PC-3 (cell line): ENCODE results near the gene NDUFA7. TPM values are rescaled to one million over a fixed set of nuclear protein-coding genes. Genes with fewer than 3 reads are reported as not detected.
"Not testable (repeated sequence)": the region's sequence is repeated elsewhere in the genome, so short reads cannot be mapped to it uniquely, and the experiment has no call there.

Experiments used
- ATAC-seq: fragments of 200-7000 bp; cut with Tn5 transposase; 2 replicates; pipeline ENCODE4 v1.9.1; 2020; ENCODE audit warnings: mild to moderate bottlenecking, moderate library complexity
- BruUV-seq: library from RNA; stranded (reverse); fragments of 400-500 nt; replicated peaks from 2 replicates; lab custom pipeline; 2021; lab: Mats Ljungman, UMichigan
- CTCF ChIA-PET: fragments of 300-600 bp; sonication (Branson Sonifier 250); formaldehyde crosslinking; loops from one replicate; lab custom pipeline; 2022; ENCODE audit warnings: antibody characterized with exemption; lab: Charles Lee
- POLR2A ChIA-PET: fragments of 300-600 bp; sonication (Branson Sonifier 250); formaldehyde crosslinking; loops from one replicate; lab custom pipeline; 2022; ENCODE audit warnings: antibody characterized with exemption; ENCODE audit not compliant: unreplicated experiment; lab: Charles Lee
- DNase-seq: peaks from one replicate; pipeline ENCODE4 v3.0.0-alpha.2; 2015
- H2AFZ ChIP-seq: fragments of 300-600 bp; sonication (generic); 2 replicates; pipeline ENCODE4 v1.6.0; 2016; ENCODE audit warnings: antibody characterized with exemption, low read length
- H3F3A ChIP-seq: fragments of 300-600 bp; sonication (generic); one replicate; pipeline ENCODE4 v1.6.0; 2017; ENCODE audit warnings: antibody characterized with exemption, low read length, control low read depth, mild to moderate bottlenecking; ENCODE audit not compliant: unreplicated experiment
- H3K27ac ChIP-seq: fragments of 300-600 bp; sonication (generic); 2 replicates; pipeline ENCODE4 v1.5.1; 2016; ENCODE audit warnings: mild to moderate bottlenecking, low read length
- H3K27me3 ChIP-seq: fragments of 300-600 bp; sonication (generic); 2 replicates; pipeline ENCODE4 v1.6.1; 2016; ENCODE audit warnings: low read length, mixed read lengths
- H3K36me3 ChIP-seq: fragments of 300-600 bp; sonication (generic); 2 replicates; pipeline ENCODE4 v1.6.1; 2016; ENCODE audit warnings: low read depth, mixed run types, low read length, mixed read lengths
- H3K4me1 ChIP-seq: fragments of 300-600 bp; sonication (generic); 2 replicates; pipeline ENCODE4 v1.5.1; 2016; ENCODE audit warnings: low read length; ENCODE audit not compliant: insufficient read depth
- H3K4me2 ChIP-seq: fragments of 300-600 bp; sonication (generic); 2 replicates; pipeline ENCODE4 v1.6.0; 2016; ENCODE audit warnings: low read length
- H3K4me3 ChIP-seq: fragments of 300-600 bp; sonication (generic); 2 replicates; pipeline ENCODE4 v1.5.1; 2016; ENCODE audit warnings: mild to moderate bottlenecking, low read length, mixed read lengths
- H3K79me2 ChIP-seq: fragments of 300-600 bp; sonication (generic); 2 replicates; pipeline ENCODE4 v1.6.1; 2017; ENCODE audit warnings: low read length, mixed read lengths
- H3K9ac ChIP-seq: fragments of 300-600 bp; sonication (generic); 2 replicates; pipeline ENCODE4 v1.6.0; 2016; ENCODE audit warnings: mild to moderate bottlenecking, low read length
- H3K9me2 ChIP-seq: fragments of 300-600 bp; sonication (generic); replicated peaks from 2 replicates; pipeline ENCODE4 v1.6.1; 2016; ENCODE audit warnings: mixed run types, low read length, mixed read lengths
- H3K9me3 ChIP-seq: fragments of 300-600 bp; sonication (generic); 2 replicates; pipeline ENCODE4 v1.6.1; 2016; ENCODE audit warnings: low read length, mixed read lengths
- H4K20me1 ChIP-seq: fragments of 300-600 bp; sonication (generic); 2 replicates; pipeline ENCODE4 v1.6.1; 2016; ENCODE audit warnings: low read length, mixed read lengths
- CTCF ChIP-seq: fragments of 300-600 bp; sonication (generic); conservative IDR thresholded peaks from 2 replicates; pipeline ENCODE4 v1.5.1; 2017; ENCODE audit warnings: antibody characterized with exemption, low read depth, mild to moderate bottlenecking, low read length
- EZH2 ChIP-seq: fragments of 300-600 bp; sonication (generic); IDR thresholded peaks from one replicate; pipeline ENCODE4 v1.6.1; 2017; ENCODE audit warnings: antibody characterized with exemption, mild to moderate bottlenecking, low read length; ENCODE audit not compliant: unreplicated experiment
- EZH2phosphoT487 ChIP-seq: fragments of 300-600 bp; sonication (generic); IDR thresholded peaks from 2 replicates; pipeline ENCODE4 v1.6.1; 2018; ENCODE audit warnings: mild to moderate bottlenecking, antibody characterized with exemption, low read length, borderline replicate concordance
- intact Hi-C: fragments of 100-400 bp; cut with micrococcal nuclease; formaldehyde crosslinking; loops from 2 replicates; pipeline ENCODE4 v1.9.0; 2023
- total RNA-seq: library from RNA; depleted of rRNA; stranded (reverse); fragments of >200 nt; gene quantifications from 2 replicates; pipeline ENCODE4 v1.2.3, GENCODE V29; 2014

NDUFA7 gene
- total RNA-seq, 1 experiment from 2014 or later = 144 TPM

- H3K9me2 ChIP-seq, H2AFZ ChIP-seq, DNase-seq, H3K36me3 ChIP-seq, H3K27me3 ChIP-seq, POLR2A ChIA-PET, H3K9me3 ChIP-seq, H3K9ac ChIP-seq, CTCF ChIA-PET, H3K4me2 ChIP-seq, H3K79me2 ChIP-seq, intact Hi-C loops, BruUV-seq, H3K4me1 ChIP-seq, H3F3A ChIP-seq, H3K27ac ChIP-seq, H4K20me1 ChIP-seq, H3K4me3 ChIP-seq: not testable (repeated sequence)
- ATAC-seq = peak; percentile 76
Observed at GRCh38 chr19:8276508-8276907, 44.7 kb downstream of the NDUFA7 start.

- H3F3A ChIP-seq = no peaks in the 10 kb centered on the region
- ChIA-PET CTCF (no interaction called here), POLR2A (no interaction called here)
- H3K27me3 ChIP-seq = no peaks in the 10 kb centered on the region
- H3K9ac ChIP-seq = no peak overlapping the region
- H3K4me3 ChIP-seq = peak overlapping the region; percentile 79; the same call in 1 of the 2 replicates
- TF ChIP-seq EZH2phosphoT487 = no peak
- TF ChIP-seq CTCF = no peak
- H3K9me2 ChIP-seq = no peaks in the 10 kb centered on the region
- DNase-seq (no peak), ATAC-seq (no peak)
- intact Hi-C loops = no loop called here
- H3K79me2 ChIP-seq = no peaks in the 10 kb centered on the region
- no peaks in the 10 kb centered on the region for H4K20me1 ChIP-seq
- peak overlapping the region; percentile 96 for H2AFZ ChIP-seq
- H3K9me3 ChIP-seq = no peaks in the 10 kb centered on the region
- no peaks in the 10 kb centered on the region for H3K36me3 ChIP-seq
- BruUV-seq = no TSS peak
- H3K4me2 ChIP-seq = peak overlapping the region; percentile 92
- H3K4me1 ChIP-seq = no peaks in the 10 kb centered on the region
- H3K27ac ChIP-seq = no peak overlapping the region
Observed at GRCh38 chr19:8269724-8270123, 51.5 kb downstream of the NDUFA7 start.

- no peak overlapping the region for H3K9ac ChIP-seq
- no peaks in the 10 kb centered on the region for H3K9me3 ChIP-seq
- no peak overlapping the region for H3K4me3 ChIP-seq
- no peaks in the 10 kb centered on the region for H3F3A ChIP-seq
- no peaks in the 10 kb centered on the region for H3K4me1 ChIP-seq
- H3K79me2 ChIP-seq = no peaks in the 10 kb centered on the region
- intact Hi-C loops = no loop called here
- ATAC-seq (no peak), DNase-seq (no peak)
- H3K9me2 ChIP-seq = no peaks in the 10 kb centered on the region
- no TSS peak for BruUV-seq
- no peak overlapping the region for H3K4me2 ChIP-seq
- H3K27ac ChIP-seq = no peak overlapping the region
- TF ChIP-seq EZH2 (no peak), CTCF (no peak), EZH2phosphoT487 (no peak)
- H4K20me1 ChIP-seq = no peaks in the 10 kb centered on the region
- no peaks in the 10 kb centered on the region for H3K27me3 ChIP-seq
- no peak overlapping the region for H2AFZ ChIP-seq
- ChIA-PET POLR2A (no interaction called here), CTCF (no interaction called here)
- no peaks in the 10 kb centered on the region for H3K36me3 ChIP-seq
Observed at GRCh38 chr19:8265872-8266271, 55.3 kb downstream of the NDUFA7 start.

- BruUV-seq, H3K4me2 ChIP-seq, H3F3A ChIP-seq, intact Hi-C loops, H2AFZ ChIP-seq, H3K79me2 ChIP-seq, H3K9me2 ChIP-seq, ATAC-seq, H3K27me3 ChIP-seq, H3K9ac ChIP-seq, POLR2A ChIA-PET, H3K36me3 ChIP-seq, H4K20me1 ChIP-seq, DNase-seq, H3K9me3 ChIP-seq, H3K4me3 ChIP-seq, H3K27ac ChIP-seq, CTCF ChIA-PET, H3K4me1 ChIP-seq: not testable (repeated sequence)
Observed at GRCh38 chr19:8264248-8264647, 56.9 kb downstream of the NDUFA7 start.
